NOMO-1 (cell line): ENCODE measurements around the gene MEIS1.
"Not testable (repeated sequence)": the region's sequence is repeated elsewhere in the genome, so short reads cannot be mapped to it uniquely, and the experiment has no call there.

Source experiments
- DNase-seq, 2 experiments: peaks; one replicate each; lab custom pipeline; 2025; ENCODE audit not compliant: unreplicated experiment in 2 of 2; lab: John Stamatoyannopoulos, UW

Gene MEIS1

GRCh38 chr2:66463206-66463755 is 28.4 kb downstream of the MEIS1 start:
- no peak for DNase-seq

- DNase-seq, result no peak
Measured at GRCh38 chr2:66464930-66465637, 30.2 kb downstream of the MEIS1 start.

GRCh38 chr2:66466433-66466832 is 31.5 kb downstream of the MEIS1 start:
- DNase-seq, result no peak

- DNase-seq, result no peak
Measured at GRCh38 chr2:66467718-66468117, 32.8 kb downstream of the MEIS1 start.

- DNase-seq, result no peak
Measured at GRCh38 chr2:66469214-66469902, 34.4 kb downstream of the MEIS1 start.

GRCh38 chr2:66470199-66470598 is 35.3 kb downstream of the MEIS1 start:
- DNase-seq, result no peak

GRCh38 chr2:66472225-66472843 is 37.4 kb downstream of the MEIS1 start:
- DNase-seq, result peak in 1 of 2 experiments; percentile 14

- peak; percentile 16 to 33 for DNase-seq
Measured at GRCh38 chr2:66477135-66477842, 42.4 kb downstream of the MEIS1 start.

GRCh38 chr2:66478299-66478698 is 43.4 kb downstream of the MEIS1 start:
- DNase-seq, result no peak

GRCh38 chr2:66478731-66479316 is 43.9 kb downstream of the MEIS1 start:
- DNase-seq, result peak in 1 of 2 experiments; percentile 74

GRCh38 chr2:66481100-66481549 is 46.2 kb downstream of the MEIS1 start:
- peak; percentile 41 to 79 for DNase-seq

GRCh38 chr2:66485252-66485651 is 50.3 kb downstream of the MEIS1 start:
- not testable (repeated sequence) for DNase-seq

- DNase-seq, result no peak
Measured at GRCh38 chr2:66488946-66489345, 54.0 kb downstream of the MEIS1 start.

GRCh38 chr2:66489436-66489835 is 54.5 kb downstream of the MEIS1 start:
- DNase-seq, result no peak

- DNase-seq, result no peak
Measured at GRCh38 chr2:66490588-66491001, 55.7 kb downstream of the MEIS1 start.

GRCh38 chr2:66494708-66495107 is 59.8 kb downstream of the MEIS1 start:
- peak; percentile 41 to 84 for DNase-seq

GRCh38 chr2:66495788-66496640 is 61.1 kb downstream of the MEIS1 start:
- DNase-seq, result no peak

GRCh38 chr2:66496670-66497420 is 61.9 kb downstream of the MEIS1 start:
- DNase-seq, result no peak
